NAMALWA (cell line): Measurements from ENCODE around the gene MAPRE2.

Source experiments
- DNase-seq: peaks from one replicate; pipeline ENCODE4 v3.0.0-alpha.2; 2015; ENCODE audit warnings: low spot score

The MAPRE2 gene

DNA sequence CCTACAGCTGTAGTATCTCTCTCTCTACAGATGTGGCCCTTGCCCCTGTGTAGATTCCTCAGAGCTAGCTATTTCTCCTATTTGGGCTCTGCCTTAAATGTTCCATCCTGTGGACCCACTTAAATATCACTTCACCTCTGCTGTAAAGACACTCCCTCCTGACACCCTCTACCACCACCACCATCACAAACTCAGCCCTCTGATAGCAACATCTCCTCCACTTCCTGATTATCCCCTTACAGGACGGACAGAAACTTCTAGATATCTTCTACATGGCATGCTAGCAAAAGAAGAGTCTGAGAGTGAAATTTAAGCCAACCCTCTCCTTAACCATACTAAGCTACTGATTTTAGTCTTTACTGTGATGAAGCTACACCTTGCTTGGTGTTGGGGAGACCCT is 3.2 kb upstream of the MAPRE2 start:
- DNase-seq: no peak

- DNase-seq: peak; percentile 74
Observed at GRCh38 chr18:35038881-35039491, 2.2 kb upstream of the MAPRE2 start.

DNA sequence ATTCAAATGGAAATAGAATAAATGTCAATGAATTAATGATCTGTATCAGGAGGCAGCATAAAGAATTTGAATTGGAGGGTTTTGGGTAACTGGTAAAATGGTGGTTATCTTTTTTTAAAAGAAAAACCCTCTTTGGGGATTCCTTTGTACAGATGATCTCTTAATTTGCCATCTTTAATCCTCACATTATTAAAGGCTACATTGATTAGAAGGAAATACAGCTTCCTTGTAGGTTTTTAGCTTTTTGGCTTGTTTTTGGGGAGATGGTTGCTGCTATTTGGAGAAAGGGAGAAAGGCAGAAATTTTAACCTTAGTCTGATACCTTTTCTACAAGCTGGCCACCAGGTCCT is 600 bp upstream of the MAPRE2 start:
- no peak for DNase-seq

GRCh38 chr18:35041815-35042387 is 688 bp downstream of the MAPRE2 start:
- DNase-seq: peak; percentile 62

GRCh38 chr18:35042389-35043071 is 1.3 kb downstream of the MAPRE2 start:
- DNase-seq: peak; percentile 74

DNA sequence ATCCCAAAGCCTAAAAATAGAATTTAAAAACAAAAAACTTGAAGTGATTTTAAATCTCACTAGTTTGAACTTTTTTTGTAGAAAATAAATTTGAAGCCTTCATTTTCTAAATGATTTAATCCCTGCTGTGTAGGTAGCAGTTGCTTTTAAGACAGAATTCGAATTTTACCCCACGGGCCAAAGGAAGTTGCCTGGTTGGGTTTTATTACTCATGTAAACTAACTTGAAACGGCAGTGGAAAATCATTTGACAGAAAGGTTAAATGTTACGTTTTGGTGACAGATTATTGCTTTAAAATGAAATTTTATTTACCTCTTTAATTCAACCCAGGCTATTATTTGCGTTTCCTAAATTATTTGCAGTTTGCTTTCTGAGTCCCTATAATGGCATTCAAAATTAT is 2.0 kb downstream of the MAPRE2 start:
- DNase-seq: peak; percentile 14

- peak; percentile 31 for DNase-seq
Observed at GRCh38 chr18:35045121-35045520, 3.9 kb downstream of the MAPRE2 start.

DNA sequence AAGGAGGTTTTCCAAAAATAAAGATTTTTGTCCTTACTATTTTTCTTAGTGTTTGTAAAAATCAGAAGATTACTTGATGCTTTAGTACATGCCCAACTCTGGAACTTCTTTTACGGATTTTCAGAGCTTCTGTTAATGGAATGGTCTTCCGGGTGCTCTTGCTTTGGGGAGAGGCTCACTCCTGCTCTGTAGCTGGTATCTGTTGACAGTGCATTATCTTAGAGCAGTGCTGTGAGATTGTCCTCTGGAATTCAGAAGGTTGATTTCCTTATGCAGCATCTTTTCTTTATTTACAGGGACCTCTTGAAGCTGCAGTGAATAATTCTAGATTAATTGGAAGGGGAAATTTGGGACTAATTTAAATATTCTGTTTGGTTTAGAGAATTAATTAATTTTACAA is 4.6 kb downstream of the MAPRE2 start:
- DNase-seq: no peak

DNA sequence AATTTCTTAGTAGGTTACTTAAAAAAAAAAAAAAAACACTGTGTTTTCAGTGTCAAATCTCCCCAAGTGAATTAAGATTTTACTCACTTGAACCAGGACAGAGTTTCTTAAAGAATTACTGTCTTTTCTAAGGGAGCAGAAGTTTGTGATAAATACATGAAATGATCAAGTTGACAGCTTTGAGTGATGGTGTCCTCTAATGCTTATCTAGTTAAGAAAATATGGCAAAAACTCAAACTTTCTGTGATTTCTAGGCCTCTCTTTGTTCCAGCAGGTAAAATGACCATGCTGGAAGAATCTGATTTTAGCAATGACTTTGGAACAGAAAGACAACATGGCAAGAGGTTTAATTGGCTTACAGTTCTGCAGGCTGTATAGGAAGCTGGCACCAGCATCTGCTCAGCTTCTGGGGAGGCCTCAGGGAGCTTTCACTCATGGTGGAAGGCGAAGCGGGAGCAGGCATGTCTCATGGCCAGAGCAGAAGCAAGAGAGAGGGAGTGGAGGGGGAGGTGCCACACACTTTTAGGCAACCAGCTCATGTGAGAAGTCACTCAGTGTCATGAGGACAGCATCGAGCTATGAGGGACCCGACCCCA is 6.6 kb downstream of the MAPRE2 start:
- DNase-seq: no peak

DNA sequence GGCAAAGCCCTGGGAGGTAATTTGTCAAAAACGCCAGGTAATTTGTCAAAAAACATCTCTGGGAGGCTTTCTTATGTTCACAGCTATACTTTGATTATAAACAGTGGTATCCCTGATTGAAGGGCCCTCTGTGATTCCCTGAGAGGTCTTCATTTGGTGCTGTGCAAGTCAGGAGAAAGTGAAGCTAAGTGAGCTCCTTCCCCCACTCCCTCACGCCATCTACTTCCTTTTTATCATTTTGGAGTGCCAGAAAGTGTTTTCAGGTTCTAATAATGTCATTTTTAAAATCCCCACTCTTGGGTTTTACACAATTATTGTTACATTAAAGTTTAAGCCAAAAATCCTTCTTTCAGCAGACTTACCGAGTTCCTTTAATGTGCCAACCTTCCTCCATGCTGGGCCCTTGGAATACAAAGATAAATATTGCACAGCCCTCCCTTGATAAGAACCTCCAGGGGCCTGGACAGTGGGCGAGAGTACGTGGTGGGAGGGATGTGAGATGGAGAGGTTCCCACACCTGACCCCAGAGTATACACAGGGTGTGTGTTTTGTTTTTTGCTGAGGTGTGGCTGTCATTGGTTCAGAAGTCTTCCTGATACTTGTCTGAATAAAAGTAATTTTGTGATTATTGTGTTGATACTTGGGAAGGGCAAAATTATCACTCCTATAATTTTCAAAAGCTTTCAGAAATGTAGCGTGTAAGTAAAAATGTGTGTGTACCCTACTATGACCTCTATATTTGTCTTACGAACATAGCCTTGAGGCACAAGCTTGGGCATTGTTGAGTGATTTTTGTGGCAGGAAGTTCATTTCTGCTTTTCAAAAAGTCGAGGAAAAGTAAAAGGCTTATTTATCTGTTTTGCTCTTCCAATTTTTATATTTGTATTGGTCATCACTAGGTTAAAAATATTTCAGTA is 8.2 kb downstream of the MAPRE2 start:
- peak; percentile 44 for DNase-seq

- peak; percentile 57 for DNase-seq
Observed at GRCh38 chr18:35050028-35050546, 8.9 kb downstream of the MAPRE2 start.

DNA sequence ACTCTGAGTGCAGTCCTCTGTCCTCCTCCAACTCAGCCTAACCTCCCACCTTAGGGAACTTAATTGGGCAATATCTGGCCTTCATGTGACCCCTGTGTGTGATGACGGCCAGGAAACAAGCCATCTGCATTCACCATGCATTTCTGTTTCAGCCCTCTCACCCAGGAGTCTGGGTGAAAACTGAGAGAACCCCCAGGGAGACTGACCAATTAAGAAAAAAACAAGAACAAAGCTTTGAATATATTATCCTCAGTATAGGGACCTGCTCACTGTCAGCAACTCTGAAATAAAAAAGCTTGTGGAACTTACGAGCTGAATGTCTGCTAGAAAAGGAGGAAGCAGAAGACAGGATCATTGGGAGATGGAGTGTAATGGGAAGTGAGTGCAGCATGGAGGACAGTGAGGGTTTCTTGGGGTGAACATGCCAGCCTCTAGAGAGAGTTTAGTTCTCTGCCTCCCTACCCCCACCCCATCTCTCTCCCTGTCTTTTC is 9.5 kb downstream of the MAPRE2 start:
- DNase-seq: peak; percentile 41

DNA sequence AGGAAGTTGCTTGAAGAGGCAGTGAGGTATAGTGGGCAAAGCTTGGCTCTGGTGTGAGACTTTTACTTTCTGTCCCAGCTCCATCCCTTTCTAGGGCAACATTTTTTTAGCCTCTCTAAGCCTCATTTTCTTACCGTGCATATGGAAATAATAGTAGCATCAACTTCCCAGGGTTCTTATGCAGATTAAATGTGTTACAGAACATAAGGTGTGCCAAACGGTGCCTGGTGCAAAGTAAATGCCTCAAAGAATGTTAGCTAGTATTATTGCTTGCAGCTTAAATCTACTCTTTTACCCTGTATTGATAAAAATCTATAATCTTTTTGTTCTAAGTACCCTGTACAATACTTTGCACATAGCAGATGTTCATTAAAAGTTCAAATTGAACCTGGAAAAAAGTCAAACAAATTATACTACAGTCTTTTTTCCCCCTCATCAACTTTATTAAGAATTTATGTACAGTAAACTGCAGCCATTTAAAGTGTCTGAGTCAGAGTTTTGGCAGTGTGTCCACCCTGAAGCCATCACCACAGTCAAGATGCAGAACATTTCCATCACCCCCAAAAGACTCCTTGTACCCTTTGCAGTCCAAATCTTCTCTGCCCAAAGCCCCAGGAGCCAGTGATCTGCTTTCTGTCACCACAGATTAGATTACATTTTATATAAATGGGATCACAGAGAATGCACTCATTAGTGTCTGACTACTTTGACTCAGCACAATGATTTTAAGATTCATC is 10.6 kb downstream of the MAPRE2 start:
- no peak for DNase-seq

DNA sequence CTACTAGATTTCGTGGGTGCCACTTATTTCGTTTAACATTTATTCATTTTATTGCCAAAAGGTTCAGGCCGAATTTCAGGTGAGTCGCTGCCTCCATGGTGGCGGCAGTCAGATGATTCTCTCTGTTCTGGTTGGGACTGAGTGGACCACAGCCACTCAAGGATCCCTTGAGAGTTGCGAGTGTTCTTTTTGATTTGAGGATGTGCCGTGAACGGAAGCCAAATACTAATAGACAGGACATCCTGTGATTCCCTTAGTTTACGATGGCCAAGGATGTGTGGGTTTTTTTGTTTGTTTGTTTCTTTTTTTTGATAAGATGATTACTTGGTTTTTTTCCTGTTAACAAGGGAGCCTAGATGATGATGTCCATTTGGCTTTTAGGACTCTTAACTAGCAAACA is 13.2 kb downstream of the MAPRE2 start:
- DNase-seq: no peak

DNA sequence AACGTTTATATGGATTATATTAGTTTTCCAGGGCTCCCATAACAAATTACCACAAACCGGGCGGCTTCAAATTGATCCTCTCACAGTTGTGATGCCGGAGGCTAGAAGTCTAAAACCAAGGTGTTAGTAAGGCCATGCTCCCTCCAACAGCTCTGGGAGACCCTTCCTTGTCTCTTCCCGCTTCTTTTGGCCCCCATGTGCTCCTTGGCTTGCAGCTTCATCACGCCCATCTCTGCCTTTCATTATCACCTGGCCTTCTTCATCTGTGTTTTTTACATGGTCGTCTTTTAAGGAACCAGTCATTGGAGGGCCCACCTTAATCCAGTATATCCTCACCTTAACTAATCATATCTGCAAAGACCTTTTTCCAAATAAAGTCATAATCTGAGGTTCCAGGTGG is 13.9 kb downstream of the MAPRE2 start:
- DNase-seq: no peak

- DNase-seq: no peak
Observed at GRCh38 chr18:35055726-35056125, 14.5 kb downstream of the MAPRE2 start.

GRCh38 chr18:35059280-35059927 is 18.2 kb downstream of the MAPRE2 start:
- no peak for DNase-seq

- no peak for DNase-seq
Observed at GRCh38 chr18:35060122-35060815, 19.1 kb downstream of the MAPRE2 start.

DNA sequence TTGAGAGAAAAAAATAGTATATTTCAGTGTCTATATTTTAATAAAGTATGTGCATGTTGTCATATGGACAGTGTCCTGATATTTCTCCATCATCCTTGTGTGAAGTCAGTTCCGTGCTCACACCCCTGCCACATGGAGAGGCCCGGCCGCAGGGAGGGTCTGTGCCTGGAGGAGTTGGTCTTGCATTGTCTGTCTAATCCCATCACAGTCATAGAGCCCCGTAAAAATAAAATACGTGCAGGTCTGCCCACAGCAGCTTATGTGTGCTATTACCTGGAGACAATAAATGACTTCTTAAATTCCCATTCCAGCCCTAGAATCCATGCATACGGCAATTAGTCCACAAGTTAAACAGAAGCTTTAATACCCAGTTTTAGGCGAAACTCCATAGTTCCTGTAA is 20.1 kb downstream of the MAPRE2 start:
- DNase-seq: no peak

- DNase-seq: no peak
Observed at GRCh38 chr18:35061804-35062203, 20.6 kb downstream of the MAPRE2 start.
